NCI-H526 treated with DMSO at 0.1 percent for 48 hours (cell line): Measurements from ENCODE around the gene CCDC92B.

ENCODE experiments used
- DNase-seq: peaks from one replicate; lab custom pipeline; 2025; lab: John Stamatoyannopoulos, UW

Gene CCDC92B

DNA sequence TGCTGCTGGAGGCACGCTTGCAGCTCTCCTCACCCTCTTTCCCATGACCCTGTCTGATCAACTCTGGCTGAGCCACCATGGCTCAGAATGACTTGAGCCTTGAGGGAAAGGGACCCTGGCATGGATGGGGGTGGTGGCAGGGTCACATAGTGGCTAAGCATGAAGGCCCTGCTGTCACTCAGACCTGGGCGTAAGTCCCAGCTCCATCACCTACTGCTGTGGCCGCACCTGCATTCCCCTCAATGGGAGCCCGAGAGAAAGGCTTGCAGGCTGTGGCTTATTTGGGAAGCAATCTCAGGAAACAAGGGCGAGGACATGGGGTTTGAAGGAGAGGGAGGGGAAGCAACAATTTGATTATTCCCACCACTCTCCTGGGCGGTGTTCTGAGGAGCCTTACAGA, 29.0 kb upstream of the CCDC92B start:
- DNase-seq = no peak

DNA sequence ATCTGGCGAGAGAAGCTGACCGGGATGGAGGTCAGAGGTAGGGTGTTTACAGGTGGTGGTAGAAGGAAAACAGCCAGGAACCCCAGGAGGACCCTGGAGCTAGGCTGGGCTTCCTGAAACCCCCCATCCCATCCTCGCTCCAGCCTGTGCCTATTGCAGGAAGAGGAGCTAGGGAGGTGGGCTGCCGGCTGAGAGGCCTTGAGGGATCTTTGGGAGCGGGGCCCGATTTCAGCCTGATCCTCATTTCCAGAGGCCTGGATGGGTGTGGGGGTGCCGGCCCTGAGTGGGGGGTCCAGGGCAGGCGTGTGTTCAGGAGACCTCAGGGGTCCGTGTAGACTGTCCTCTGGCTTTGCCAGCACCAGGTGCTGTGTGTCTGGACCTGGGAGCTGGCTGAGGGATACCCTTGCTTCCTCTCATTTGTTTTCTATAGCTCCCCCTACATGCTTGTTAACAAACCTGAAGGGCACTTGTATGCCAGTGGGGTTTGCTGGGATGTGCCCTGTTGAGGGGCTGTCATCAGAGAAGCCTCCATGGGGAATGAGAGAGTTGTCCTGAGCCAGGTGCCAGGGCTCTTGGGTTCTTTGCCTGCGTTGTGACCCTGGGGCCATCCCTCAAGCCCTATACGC, 27.9 kb upstream of the CCDC92B start:
- DNase-seq = peak; percentile 29

DNA sequence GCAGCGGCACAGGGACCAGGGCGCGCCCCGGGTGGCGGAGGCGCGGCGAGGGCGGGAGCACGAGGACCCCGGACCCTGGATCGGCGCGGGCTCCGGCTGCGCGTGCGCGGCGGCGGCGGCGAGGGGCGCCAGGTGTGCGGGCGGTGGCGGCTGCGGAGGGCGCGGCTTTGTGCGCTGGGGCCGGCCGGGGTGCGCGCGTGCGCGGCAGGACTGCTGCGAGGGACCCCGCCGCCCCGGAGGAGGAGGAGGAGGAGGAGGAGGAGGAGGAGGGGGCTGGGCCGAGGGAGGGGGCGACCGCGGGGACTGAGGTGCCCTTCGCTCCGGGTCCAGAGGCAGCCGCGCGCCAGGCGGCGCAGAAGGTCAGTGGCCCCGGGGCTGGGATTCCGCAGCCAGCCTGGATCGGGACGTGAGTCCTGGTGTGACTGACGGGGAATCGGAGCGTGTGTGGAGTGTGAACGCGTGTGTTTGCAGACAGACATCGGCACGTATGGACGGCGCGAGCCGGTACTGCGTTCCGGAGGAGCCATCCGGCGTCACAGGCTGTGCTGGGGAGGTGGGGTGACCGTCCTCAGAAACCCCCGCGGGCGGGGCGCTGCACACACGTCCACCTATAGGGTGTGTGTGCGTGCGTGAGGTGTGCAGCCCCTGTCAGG, 27.3 kb upstream of the CCDC92B start:
- peak; percentile 46 for DNase-seq

DNA sequence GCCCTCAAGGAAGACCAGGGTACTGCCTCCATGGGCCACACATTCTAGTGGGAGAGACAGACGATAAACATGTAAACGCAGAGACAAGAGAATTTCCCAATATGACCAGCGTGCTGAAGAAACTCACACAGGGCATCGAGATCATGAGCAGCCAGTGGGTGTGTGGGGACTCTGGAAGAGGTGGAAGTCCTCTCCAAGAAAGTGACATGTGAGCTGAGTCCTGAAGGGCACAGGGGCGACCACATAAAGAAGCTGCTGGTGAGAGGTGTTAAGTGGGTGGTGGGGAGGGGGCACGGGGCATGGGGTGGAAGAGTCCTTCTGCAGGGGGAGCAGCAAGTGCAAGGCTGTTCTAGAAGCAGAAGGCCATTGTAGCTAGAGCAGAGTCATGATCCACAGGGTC, 25.8 kb upstream of the CCDC92B start:
- no peak for DNase-seq

DNA sequence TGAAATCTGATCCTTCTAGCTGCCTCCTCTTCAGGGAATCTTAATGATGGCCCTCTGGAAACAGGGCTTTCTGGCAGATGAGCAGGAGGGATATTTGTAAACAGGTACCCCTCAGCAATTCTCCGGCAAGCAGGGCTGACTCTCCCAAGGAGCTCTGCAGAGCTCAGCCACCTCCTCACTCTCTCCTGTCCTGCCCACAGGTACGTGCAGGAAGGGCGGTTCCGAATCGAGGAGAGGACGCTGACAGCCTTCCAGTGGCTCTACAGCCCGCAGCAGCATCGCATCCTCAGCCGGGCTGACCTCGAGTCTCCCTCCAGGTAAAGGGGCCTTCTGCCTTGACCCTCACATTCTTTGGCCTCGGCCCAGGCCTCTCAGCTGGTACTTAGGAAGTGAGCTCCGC, 20.7 kb upstream of the CCDC92B start:
- no peak for DNase-seq

DNA sequence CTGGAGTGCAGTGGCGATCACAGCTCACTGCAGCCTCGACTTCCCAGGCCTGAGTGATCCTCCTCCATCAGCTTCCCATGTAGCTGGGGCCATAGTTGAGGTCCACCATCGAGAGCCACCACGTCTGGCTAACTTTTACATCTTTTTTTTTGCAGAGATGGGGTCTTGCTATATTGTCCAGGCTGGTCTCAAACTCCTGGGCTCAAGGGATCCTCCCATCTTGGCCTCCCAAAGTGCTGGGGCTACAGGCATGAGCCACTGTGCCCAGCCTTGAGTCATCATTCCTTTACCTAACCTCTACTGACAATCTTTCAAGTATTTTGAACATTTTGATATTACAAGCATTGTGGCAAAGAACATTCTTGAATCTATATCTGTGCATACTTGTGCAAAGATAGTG, 9.4 kb upstream of the CCDC92B start:
- no peak for DNase-seq

DNA sequence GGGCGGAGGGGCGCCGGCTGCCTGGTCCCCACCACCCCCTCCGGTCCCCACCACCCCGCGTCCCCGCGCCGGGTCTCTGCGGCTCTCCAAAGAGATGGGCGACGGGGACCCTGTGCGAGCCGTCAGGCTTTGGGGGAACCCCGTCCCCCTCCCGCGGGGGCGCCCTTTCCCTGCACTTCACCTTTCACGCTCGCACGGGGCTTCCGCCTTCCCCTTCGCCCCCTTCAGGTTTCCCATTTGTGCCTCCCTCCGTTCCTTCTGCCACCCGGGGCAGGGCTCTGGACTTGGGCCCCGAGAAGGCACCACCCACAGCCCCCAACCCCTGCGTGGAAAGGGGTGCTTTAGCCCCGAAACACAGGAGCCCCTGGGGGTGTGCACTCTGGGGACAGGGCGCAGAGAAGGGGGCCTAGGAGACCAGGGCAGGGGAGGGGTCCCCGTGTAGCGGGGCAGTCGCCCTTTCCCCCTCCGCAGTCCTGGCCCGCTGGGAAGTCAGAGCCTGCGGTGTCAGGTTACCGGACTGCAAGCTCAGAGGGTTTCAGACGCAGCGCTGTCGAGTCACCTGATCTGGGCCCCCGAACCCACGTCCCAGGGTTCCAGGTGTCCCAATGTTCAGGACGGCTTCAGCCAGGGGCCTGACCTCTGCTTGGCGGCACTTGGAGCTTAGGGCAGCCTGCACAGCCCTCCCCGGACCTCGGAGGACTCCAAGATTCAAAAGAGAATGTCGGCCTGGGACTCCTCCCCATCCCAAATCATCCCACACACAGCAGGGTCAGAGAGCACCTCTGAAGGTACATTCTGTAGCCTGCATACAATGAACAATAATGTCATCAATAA, 6.7 kb upstream of the CCDC92B start:
- DNase-seq = peak; percentile 5

DNA sequence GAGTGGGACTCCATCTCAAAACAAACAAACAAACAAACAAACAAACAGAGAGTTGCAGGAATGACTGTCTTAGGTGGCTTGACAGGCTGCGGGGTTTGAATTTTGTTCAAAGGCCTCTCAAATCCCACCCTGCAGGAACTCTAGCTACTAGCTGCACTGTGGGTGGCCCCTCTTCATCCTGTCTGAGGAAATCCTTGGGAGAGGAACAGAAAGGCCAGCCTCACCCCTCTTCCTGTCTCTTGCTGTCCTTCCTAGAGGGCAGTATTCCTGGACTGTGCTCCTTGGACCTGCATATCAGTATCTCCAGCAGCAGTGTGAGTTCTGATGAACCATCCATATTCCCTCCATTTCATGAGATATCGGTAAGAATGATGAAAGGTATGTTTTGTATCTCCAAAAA, 2.0 kb upstream of the CCDC92B start:
- DNase-seq = no peak

DNA sequence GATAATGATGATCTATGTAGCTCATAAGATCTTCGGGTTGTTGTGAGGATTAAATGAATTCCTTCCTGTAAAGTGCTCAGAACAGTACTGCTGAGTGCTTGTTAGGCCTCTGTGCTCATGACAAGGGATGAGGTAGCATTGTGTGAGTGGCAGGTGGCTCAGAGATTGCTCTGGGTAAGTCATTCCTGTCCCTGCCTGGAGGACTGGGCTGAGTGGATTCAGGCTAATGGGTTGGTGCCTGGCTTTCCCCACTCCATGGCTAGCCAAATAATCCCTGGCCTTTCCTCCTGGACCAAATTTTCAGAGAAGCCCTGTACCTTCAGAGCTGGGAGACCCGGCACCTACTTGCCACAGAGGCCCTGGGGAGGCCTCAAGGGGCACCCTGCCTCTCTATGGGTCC, 1.3 kb upstream of the CCDC92B start:
- DNase-seq = no peak

DNA sequence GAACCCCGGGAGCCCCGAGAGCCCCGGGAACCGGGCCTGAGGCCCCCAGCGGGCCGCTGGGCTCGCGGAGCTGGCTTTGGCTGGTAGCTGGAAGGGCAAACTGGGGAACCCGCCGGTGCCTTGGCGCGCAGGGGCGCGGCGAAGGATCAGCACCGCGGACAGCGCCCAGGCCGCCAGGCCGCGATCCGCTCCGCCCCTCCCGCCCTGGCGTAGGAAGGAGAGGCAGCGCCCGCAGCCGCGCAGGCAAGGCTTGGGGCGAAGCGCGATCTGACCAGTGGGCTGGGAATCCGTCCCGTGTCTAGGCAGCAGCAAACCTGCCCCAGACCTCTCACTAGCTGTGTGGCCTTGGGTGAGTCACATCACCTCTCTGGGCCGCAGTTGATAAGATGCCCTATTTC, 331 bp upstream of the CCDC92B start:
- DNase-seq = peak; percentile 38

DNA sequence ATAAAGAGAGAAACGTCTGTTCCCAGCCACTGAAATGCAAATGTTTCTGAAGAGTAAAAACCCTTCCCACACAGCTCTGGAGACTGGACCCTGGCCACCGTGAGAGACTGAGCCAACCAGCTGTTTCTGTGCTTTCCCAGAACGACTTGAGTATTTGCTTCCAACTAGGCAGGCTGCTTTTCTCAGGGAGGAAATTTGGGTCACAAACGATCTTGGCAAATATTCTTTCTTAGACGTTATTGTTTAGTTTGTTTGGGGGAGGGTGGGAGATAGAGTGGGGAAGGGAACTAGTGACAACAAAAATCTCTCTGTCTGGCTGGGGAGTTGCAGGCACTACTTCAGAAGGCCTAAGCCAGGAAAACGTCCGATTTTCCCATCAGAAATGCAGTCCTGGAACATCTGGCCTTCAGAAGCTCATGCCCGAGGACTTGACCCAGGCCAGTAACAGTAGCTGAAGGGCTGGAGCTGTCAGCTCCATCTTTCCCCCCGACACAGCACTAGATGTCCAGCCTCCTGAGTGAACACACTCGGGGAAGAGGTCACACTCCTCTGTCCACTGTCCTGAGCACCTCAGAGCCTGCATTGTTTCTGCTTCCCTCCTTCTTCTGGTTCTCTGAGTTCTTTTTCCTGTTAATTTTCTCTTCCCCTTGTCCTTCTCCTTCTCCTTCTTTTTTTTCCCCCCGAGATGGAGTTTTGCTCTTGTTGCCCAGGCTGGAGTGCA, 4.0 kb downstream of the CCDC92B start:
- DNase-seq = no peak

DNA sequence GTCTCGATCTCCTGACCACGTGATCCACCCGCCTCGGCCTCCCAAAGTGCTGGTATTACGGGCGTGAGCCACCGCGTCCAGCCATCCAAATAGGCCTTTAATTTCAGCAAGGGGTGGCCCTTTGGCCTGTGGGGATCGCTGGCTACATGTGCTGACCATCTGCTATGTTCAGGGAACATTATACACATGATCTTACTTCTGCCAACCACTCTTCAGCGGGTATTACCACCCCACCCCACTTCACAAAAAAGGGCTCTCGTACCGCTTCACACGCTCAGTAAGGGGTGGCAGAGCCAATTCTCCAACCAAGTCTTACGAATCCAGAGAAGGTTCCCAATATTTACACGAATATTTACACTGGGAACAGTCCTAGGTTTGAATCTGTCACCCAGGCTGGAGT, 11.8 kb downstream of the CCDC92B start:
- no peak for DNase-seq

DNA sequence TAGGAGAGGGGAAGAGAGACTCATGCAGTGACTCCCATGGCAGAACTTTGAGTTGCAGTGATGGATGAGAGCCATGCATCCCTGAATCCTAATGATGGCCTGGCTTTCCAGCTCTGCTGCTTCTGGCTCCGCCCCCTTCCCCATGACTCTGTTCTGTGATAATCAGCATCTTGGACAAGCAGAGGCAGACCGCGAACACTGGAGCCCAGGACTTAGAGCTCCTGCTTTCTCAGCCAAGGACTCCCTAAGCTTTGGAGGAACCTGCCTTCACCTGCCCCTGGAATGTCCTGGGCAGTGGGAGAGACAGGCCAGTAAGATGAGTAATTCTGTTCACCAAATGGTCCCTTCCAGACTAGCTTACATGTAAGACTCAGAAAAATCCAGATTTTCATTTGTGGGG, 12.5 kb downstream of the CCDC92B start:
- DNase-seq = no peak

DNA sequence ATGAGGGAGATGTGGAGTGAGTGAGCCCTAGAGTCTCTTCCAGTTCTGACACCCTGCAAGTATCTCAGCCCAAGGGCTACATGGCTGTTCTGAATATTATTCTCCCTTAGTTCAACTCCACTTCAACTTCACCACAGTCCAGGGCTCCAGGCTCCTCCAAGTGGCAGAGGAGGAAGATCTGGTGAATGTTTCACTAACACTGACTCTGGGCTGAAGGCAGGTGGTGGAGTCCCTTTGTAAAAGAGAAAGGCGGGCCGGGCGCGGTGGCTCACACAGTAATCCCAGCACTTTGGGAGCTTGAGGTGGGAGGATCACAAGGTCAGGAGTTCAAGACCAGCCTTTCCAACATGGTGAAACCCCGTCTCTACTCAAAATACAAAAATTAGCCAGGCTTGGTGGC, 13.6 kb downstream of the CCDC92B start:
- DNase-seq = no peak

DNA sequence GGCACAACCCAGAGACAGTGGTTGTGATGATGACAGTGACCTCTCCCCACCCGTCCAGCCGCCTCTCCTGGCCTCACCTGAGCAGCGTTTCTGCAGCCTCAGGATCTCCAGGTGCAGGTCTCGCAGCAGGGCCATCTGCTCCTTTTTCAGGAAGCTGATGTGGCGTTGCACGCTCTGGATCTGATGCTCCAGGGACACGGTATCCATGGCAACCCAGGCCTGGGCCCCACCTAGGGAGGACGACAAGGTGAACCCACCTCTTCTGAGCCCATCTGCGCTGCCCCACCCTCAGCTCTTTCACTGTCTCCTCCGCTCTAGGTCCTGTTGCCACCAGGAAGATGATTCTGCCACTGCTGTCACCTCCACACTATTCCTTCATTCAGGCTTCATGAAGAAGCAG, 14.5 kb downstream of the CCDC92B start:
- no peak for DNase-seq

DNA sequence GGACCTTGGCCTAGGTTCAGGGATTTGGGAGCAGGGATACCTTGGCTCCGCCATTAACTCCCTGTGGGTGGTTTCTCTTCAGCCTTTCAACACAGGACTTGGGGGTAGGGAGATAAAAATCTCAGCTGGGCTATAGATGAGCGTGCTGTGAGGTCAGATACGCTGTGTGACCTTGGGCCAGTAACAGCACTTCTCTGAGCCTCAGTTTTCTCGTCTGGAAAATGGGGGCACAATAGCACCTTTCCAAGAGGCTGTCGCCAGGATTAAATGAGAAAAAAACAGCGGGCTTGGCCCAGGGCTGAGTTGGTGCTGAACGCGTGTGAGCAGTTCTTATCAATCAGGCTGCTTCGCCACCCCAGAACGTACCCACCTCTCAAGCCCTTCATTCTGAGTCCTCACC, 17.6 kb downstream of the CCDC92B start:
- no peak for DNase-seq

DNA sequence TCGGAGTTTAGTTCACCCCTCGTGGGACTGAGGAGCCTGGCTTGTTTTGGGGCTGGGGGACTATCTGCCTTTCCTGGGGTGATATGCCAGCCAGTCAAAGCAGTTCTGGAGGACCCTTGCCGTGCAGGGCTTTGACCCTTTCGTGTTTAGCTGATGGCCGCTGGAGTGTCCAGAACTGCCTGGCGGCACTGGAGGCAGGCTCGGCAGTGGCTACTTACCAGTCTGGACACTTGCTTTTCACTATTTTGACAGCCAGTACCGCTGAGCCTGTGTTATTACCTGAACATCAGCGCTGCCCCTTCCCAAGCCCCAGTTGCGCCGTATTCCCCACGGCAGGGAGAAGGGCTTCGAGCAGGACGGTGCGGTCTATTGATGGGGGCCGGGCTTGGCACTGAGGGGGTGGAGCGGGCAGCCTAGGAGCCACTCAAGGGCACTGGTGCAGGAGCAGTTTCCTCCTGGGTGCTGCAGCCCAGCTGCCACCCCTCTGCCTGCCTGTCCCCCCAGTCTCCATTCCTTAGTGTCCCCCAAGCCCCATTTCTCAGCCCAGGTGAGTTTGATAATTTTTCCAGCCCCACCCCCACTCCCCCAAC, 18.6 kb downstream of the CCDC92B start:
- no peak for DNase-seq

DNA sequence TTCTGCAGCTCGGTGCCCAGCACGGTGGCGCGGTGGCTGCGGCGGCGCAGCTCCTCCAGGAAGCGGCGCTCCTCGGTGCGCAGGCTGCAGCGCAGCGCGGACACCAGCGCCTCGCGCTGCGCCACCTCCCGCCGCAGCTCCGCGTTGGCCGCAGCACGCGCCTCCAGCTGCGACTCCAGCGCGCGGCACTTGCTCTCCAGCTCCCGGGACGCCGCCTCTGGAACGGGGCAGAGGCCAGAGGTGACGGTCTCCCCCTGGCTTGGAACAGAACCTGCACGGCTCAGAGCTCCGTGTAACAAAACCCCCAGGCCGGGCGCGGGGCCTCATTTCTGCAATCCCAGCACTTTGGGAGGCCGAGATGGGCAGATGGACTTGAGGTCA, 24.7 kb downstream of the CCDC92B start:
- no peak for DNase-seq

DNA sequence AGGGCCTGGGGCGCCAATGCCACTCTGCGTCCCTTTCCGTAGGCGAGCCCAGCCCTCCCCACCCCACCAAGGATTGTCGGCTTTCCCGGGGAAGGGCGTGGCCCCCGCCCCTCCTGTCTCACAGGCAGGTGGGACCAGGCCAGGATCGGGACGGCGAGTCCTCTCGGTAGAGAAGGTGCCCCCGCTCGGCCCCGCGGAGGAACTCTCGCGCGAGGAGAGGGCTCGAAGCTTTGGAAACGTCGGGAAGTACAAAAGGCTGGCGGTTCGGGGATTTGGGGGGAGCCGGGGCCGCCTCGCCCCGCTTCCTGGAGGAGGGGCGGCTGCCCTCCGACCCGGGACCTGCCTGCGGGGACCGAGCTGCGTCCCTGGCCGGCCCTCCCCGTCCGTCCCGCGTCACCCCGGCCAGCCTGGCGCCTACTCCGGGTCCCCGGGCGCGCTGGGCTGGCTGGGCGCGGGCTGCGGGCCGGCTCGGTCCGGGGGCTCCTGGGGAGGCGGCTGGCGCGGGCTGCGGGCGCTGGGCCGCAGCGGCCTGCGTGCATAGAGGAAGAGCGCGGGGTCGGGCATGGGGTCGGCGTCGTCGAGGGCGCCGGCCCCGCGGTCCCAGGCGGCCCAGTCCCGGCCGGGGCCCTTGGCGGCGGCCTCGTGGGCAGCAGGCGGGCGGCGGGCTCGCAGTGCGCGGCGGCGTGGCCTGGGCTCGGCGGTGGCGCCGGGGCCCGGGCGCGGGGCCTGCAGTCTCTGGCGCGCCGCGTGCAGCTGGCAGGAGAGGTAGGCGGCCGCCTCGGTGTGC, 25.3 kb downstream of the CCDC92B start:
- DNase-seq = no peak

DNA sequence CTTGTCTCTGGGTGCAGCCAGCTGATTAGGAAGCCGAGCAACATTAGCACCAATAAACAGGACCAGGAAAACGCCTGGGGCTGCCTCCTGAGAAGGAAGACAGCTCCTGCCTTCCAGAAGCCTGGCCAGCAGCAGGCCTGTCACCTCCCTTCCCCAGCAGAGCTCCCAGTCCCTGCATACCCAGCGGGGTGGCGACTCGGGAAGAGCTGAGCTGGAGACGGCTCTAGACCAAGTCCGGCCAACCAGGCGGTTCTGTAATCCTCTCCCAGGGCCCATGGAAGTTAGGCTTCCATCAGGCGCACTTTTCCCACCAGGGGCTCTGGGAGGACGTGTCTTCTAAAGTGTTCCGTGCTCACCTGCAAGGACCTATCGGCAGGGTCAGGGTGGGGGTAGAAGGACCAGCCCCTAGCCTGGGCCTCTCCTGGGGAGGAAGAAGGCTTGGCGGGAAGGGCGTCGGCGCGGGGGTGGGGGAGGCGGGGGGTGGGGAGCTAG, 25.9 kb downstream of the CCDC92B start:
- no peak for DNase-seq

DNA sequence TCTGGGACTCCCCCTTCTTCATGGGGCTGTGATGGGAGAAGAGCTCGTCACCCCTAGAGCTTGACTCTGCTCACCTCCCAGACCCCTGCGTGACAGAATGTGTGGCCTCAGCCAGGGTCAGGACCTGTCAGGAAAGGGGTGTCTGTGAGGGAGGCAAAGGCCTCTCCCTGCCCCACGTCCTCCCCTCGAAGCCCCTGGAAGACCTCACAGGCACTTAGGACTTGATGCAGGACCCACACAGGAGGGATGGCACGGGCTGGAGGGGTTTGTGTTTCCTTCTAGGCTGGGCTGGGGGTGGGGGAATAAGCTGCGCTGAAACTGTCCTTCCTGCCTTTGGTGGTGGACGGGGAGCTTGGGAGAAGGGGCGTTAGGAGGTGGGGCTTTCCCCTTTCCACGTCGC, 26.8 kb downstream of the CCDC92B start:
- no peak for DNase-seq
